CD4-positive, alpha-beta T cell treated with Interleukin-4 for 1 hour (primary cell): ENCODE results near the gene CYP39A1.

Experiments used
- DNase-seq, 2 donors: peaks; one replicate each; pipeline ENCODE4 v3.0.0-alpha.2; 2020 to 2022

CYP39A1 gene

DNA sequence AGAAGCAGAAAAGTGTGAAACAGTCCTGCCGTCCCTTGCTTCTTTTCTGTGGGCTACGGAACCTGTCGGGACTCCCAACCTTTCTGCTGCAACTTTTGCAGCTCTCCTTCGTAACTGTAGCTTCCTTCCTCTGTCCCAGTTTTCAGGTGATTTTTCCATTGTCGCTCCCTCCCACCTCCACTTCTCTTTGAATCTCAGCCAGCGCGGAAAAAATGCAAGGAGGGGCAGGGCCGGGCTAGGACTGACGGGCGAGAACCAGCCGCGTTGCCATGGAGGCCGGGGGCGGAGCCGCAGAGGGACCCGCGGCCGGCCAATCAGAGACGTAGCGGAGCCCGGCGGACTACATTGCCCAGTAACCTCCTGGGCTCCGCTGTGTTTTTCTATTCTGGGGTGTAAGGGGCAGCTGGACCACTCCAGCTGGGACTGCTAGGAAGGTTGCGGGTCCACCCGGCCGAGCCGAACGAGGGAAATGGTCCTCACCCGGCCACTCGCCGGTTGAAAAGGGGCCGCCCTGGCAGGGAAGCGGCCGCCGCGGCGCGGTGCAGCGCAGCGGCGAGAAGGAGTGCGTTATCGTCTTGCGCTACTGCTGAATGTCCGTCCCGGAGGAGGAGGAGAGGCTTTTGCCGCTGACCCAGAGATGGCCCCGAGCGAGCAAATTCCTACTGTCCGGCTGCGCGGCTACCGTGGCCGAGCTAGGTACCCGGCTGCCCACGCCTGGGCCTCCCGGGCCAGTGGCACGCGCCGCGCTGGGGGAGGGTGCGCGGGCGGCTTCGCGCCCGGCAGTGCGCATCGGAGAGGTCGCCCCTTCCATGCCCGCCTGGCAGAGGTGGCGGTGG lies at the start of gene CYP39A1, which contains the start of gene SLC25A27:
TSS of gene CYP39A1 (minus strand) at position 216 of the 836 bp plus-strand sequence. CDS start 236 bp downstream, outside the sequence.
TSS of gene SLC25A27 (plus strand) at position 373 of the 836 bp plus-strand sequence. CDS start at position 591, 218 bp downstream.
- peak; percentile 74 to 81 for DNase-seq

GRCh38 chr6:46699970-46700369 lies 47.4 kb upstream of the CYP39A1 start:
- DNase-seq = no peak

DNA sequence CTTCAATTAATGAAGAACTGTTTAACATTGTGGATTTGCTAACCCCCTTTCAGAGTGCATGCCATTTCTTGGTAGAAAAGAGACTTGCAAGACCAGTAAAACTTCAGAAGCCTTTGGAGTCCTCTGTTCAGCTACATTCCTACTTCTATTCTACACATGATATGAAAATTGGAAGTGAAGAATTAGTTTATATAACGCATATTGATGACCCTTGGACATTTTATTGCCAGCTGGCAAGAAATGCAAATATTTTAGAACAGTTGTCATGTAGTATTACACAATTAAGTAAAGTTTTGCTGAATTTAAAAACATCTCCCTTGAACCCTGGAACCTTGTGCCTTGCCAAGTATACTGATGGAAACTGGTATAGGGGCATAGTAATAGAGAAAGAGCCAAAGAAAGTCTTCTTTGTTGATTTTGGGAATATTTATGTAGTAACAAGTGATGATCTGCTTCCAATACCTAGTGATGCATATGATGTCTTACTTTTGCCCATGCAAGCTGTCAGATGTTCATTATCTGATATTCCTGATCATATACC lies 38.4 kb upstream of the CYP39A1 start:
- no peak for DNase-seq

GRCh38 chr6:46690141-46690755 lies 37.6 kb upstream of the CYP39A1 start:
- no peak for DNase-seq

- no peak for DNase-seq
Observed at GRCh38 chr6:46689657-46690056, 37.0 kb upstream of the CYP39A1 start.

GRCh38 chr6:46688966-46689335 lies 36.3 kb upstream of the CYP39A1 start:
- DNase-seq = no peak

DNA sequence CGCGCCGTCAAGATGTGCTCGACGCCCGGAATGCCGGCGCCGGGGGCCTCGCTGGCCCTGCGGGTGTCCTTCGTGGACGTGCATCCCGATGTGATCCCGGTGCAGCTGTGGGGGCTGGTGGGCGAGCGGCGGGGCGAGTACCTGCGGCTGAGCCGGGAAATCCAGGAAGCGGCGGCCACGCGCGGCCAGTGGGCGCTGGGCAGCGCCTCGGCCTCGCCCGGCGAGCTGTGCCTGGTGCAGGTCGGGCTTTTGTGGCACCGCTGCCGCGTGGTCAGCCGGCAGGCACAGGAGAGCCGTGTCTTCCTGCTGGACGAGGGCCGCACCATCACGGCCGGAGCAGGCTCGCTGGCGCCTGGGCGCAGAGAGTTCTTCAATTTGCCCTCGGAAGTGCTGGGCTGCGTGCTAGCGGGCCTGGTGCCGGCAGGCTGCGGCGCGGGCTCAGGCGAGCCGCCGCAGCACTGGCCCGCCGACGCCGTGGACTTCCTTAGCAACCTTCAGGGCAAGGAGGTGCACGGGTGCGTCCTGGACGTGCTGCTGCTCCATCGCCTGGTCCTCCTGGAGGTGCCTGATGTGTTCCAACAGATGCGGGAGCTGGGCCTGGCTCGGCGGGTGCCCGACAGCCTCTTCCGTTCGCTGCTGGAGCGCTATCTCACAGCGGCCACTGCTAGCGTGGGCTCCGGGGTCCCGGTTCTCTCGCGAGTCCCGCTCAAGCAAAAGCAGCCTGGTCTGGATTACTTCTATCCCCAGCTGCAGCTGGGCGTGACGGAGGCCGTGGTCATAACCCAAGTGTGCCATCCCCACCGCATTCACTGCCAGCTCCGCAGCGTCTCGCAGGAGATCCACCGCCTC lies 35.7 kb upstream of the CYP39A1 start:
- DNase-seq = no peak

- DNase-seq = no peak
Observed at GRCh38 chr6:46687619-46688097, 35.0 kb upstream of the CYP39A1 start, which contains the start of gene TDRD6. Gene TDRD6 (plus strand): TSS chr6:46687885. CDS start chr6:46688129, 244 bp downstream.

DNA sequence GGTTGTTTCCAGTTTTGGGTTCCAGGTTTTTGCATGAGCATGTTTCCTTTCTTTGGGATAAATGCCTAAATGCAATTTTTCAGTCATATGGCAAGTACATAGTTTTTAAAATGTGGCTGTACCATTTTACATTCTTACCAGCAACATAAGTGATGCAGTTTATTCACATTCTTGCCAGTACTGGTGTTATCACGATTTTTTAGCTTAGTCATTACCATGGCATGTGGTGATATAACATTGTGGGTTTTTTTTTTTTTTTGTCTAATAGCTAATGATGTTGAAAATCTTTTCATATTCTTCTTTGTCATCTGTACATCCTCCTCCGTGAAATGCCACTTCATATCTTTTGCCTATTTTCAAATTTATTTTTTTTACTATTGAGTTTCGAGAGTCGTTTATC lies 32.2 kb upstream of the CYP39A1 start:
- DNase-seq = no peak

DNA sequence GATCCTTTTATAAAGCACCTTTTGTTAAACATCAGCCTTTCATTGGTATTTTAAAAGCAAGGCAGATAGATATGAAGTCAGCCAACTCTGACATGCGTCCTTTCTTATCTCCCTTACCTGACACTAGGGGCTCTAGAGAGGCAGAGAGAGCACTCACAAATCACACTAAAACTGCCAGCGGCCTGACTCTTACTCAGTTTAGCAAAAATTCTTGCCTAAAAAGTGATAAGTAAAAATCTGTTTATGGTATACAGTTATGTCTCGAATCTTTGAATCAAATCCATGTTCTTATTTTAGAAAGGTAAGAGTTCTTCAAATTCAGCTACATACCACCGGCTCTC lies 24.7 kb upstream of the CYP39A1 start:
- DNase-seq = no peak

- DNase-seq = no peak
Observed at GRCh38 chr6:46676604-46677313, 24.1 kb upstream of the CYP39A1 start.

DNA sequence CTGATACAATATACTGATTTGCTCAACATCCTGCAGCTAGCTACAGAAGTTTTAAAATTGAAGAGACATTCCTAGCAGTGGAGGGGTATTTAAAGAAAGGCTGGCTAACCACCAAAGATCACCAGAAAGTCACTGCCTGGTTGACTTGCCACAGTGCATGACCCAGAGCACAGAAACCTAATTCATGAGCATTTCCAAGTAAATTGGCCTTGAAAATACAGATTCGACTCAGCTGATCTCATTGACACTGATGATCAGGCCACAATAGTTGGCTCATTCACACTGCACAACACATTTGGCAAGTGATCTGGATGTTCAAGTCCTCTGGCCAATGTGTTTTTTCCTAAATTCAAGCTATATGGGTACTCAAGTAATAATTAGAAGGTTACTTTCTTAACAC lies 21.8 kb upstream of the CYP39A1 start:
- DNase-seq = no peak

DNA sequence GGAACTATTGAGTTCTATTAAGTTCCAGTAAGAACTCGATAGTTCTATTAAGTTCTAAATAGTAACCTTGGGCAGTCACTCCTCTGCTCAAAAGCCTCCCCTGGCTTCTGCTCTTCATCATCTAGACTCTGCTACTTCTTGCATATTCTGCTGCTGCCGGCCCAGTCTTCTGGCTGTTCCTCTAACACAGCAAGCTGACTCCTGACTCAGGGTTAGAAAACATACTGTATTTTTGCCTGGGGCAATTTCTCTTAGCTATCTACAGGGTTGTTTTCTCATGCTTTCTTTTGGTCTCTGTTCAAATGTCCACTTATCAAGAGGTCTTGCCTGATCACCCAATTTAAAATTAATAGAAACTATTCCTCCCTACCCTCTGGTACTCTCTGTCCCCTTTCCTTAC lies 14.8 kb upstream of the CYP39A1 start:
- DNase-seq = no peak

GRCh38 chr6:46661483-46661882 lies 8.9 kb upstream of the CYP39A1 start:
- no peak for DNase-seq

GRCh38 chr6:46657642-46658041 lies 5.0 kb upstream of the CYP39A1 start:
- DNase-seq = no peak

GRCh38 chr6:46655803-46656202 lies 3.2 kb upstream of the CYP39A1 start:
- DNase-seq = no peak

DNA sequence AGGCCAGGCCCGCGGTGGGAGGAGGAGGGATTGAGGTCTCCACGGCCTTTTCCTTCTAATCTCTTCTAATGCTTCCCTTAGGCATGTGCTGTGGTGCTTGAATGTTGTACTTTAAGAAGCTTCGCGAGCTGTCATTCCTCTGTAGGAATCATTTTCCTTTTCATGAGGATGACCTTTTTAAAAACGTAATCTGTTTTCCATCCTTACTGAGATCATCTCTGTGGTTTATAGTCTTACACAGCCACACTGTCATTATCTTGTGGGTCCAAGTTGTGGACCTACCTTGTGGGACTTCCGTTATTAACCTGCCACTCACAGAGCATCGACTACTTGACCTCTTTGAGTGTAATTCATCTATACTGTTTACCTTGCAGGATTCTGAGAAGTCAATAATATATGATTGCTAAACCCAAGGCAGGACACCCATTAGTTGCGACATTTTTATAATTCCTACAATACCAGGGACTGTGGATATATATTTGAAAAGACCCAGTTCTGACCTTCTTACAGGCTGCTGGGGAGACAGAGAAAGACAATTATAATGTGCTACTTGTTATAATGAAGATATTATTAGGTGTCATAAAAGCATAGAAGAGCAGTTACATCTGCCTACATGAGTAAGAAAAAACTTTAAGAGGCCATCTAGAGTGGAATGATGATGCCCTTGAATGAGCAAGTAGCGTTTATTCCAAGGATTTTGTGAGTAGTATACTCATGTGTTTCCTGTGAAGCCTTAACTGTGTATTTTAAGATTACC lies 999 bp upstream of the CYP39A1 start:
- no peak for DNase-seq

DNA sequence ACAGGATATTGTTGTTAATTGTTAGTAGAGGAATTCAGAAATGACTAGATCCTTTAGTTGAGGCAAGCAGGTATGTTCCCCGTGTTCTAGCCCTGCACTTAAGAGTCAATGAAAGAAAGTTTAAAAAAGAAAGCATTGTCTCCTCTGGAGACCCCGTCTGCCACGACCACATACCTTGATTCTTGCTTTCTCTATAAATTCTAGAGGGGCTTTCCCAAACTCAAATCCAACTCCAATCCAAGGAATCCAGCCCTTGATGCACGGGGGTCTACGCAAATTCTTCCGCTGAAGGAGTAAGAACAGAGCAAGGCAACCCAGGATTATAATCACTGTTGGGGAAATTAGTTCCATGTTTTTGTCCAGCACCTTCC lies 401 bp downstream of the CYP39A1 start:
- DNase-seq = no peak

DNA sequence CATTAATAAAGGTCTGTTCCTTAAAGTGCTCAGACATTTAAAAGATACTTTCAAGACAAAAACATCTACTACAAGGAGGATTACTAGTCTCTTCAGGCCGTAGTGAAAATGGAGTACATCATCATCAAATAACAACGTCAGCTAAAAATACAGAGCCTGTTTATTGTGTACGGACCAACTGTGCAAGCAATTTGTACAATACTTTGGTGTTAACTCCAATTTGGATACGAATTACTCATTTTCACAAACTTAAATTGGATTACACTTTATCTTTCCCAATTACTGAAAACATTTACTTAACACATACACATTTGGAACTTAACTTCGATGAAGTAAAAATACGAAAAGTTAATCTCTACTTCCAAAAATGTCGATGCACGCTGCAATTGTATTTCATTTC lies 802 bp downstream of the CYP39A1 start:
- no peak for DNase-seq

GRCh38 chr6:46651006-46651405 lies 1.6 kb downstream of the CYP39A1 start:
- no peak for DNase-seq

- no peak for DNase-seq
Observed at GRCh38 chr6:46648869-46649492, 3.6 kb downstream of the CYP39A1 start.
